Endothelial cell of umbilical vein (primary cell): ENCODE measurements around the gene HTATSF1. TPM values are rescaled to one million over a fixed set of nuclear protein-coding genes. Genes with fewer than 3 reads are reported as not detected.

Source experiments
- BruUV-seq: library from RNA; stranded (reverse); fragments of 400-500 nt; replicated peaks from 2 replicates; lab custom pipeline; 2021; lab: Mats Ljungman, UMichigan
- CTCF ChIA-PET: fragments of 300-600, 350-600 bp; sonication (Branson Sonifier 250); formaldehyde crosslinking; loops from one replicate; lab custom pipeline; 2021; ENCODE audit warnings: antibody characterized with exemption, inconsistent platforms; lab: Charles Lee
- POLR2A ChIA-PET: fragments of 300-600, 350-600 bp; sonication (Branson Sonifier 250); formaldehyde crosslinking; loops from one replicate; lab custom pipeline; 2021; ENCODE audit warnings: antibody characterized with exemption, inconsistent platforms; lab: Charles Lee
- DNase-seq: peaks from one replicate; pipeline ENCODE4 v3.0.0-alpha.2; 2011; ENCODE audit warnings: low read depth, low spot score
- FAIRE-seq: peaks from 2 replicates; lab custom pipeline; 2011; peaks lifted over from hg19 to GRCh38; lab: Jason Lieb, UNC
- H2AFZ ChIP-seq: 2 replicates; pipeline ENCODE4 v1.6.0; 2012; ENCODE audit warnings: low read depth, low read length, control low read depth, inconsistent platforms
- H3K27ac ChIP-seq: 2 replicates; pipeline ENCODE4 v1.5.1; 2011; ENCODE audit warnings: low read depth, mild to moderate bottlenecking, control low read depth, low read length, moderate library complexity; ENCODE audit not compliant: insufficient read depth
- H3K27me3 ChIP-seq, 2 experiments: 2 replicates each; pipeline versions ENCODE4 v1.6.0 to v1.6.1; 2011; ENCODE audit warnings: low read length in 2 of 2, mixed read lengths in 1 of 2; ENCODE audit not compliant: control insufficient read depth in 2 of 2, insufficient read depth in 2 of 2
- H3K36me3 ChIP-seq, 2 experiments: 2 replicates in 1 of 2; 3 replicates in 1 of 2; pipeline ENCODE4 v1.5.1; 2011; ENCODE audit warnings: low read length in 2 of 2, mild to moderate bottlenecking in 1 of 2, moderate library complexity in 1 of 2; ENCODE audit not compliant: control insufficient read depth in 2 of 2, insufficient read depth in 2 of 2; ENCODE audit errors: extremely low read depth in 1 of 2
- H3K4me1 ChIP-seq: 3 replicates; pipeline ENCODE4 v1.5.1; 2011; ENCODE audit warnings: mild to moderate bottlenecking, low read length; ENCODE audit not compliant: control insufficient read depth, insufficient read depth; ENCODE audit errors: extremely low read depth
- H3K4me2 ChIP-seq: 2 replicates; pipeline ENCODE4 v1.6.1; 2011; ENCODE audit warnings: low read length, control low read depth, mixed read lengths; ENCODE audit not compliant: insufficient read depth
- H3K4me3 ChIP-seq, 3 experiments: fragments of 200-600 bp in 1 of 3; sonication (generic), shearing (Covaris generic) in 1 of 3; replicated peaks in 1 of 3; 2 replicates each; pipeline ENCODE4 v1.5.1; 2011 to 2016; ENCODE audit warnings: control low read depth in 3 of 3, low read length in 3 of 3, mild to moderate bottlenecking in 2 of 3, inconsistent platforms in 1 of 3, low read depth in 1 of 3, moderate library complexity in 1 of 3; ENCODE audit not compliant: insufficient read depth in 1 of 3
- H3K79me2 ChIP-seq: 2 replicates; pipeline ENCODE4 v1.6.0; 2012; ENCODE audit warnings: low read length, inconsistent platforms; ENCODE audit not compliant: control insufficient read depth, insufficient read depth
- H3K9ac ChIP-seq: replicated peaks from 2 replicates; pipeline ENCODE3; 2011; ENCODE audit warnings: low read length, control low read depth; ENCODE audit not compliant: insufficient read depth; ENCODE audit errors: extremely low read depth
- H3K9me1 ChIP-seq: replicated peaks from 3 replicates; pipeline ENCODE4 v1.6.0; 2011; ENCODE audit warnings: mild to moderate bottlenecking, low read length; ENCODE audit not compliant: control insufficient read depth, insufficient read depth; ENCODE audit errors: extremely low read depth
- H3K9me3 ChIP-seq: replicated peaks from 2 replicates; pipeline ENCODE4 v1.5.1; 2012; ENCODE audit warnings: low read length, inconsistent platforms; ENCODE audit not compliant: control insufficient read depth, insufficient read depth
- H4K20me1 ChIP-seq: replicated peaks from 2 replicates; pipeline ENCODE3; 2011; ENCODE audit warnings: mild to moderate bottlenecking, low read length; ENCODE audit not compliant: control insufficient read depth, insufficient read depth; ENCODE audit errors: extremely low read depth
- CTCF ChIP-seq, 2 donors: IDR thresholded peaks; 1 replicate in 1 of 2; 2 replicates in 1 of 2; pipeline ENCODE4 v1.5.1; 2011; ENCODE audit warnings: low read length in 2 of 2, mild to moderate bottlenecking in 2 of 2, moderate library complexity in 2 of 2, control low read depth in 1 of 2, inconsistent platforms in 1 of 2, low read depth in 1 of 2; ENCODE audit not compliant: insufficient read depth in 1 of 2; ENCODE audit errors: extremely low read depth in 1 of 2
- EZH2 ChIP-seq: IDR thresholded peaks from 2 replicates; pipeline ENCODE4 v1.6.1; 2012; ENCODE audit warnings: borderline replicate concordance, low read depth, mild to moderate bottlenecking, moderate library complexity, low read length, inconsistent platforms; ENCODE audit not compliant: severe bottlenecking
- GATA2 ChIP-seq: IDR thresholded peaks from 2 replicates; pipeline ENCODE4 v1.7.0; 2011; ENCODE audit warnings: low read depth, mild to moderate bottlenecking, moderate library complexity, mixed read lengths, low read length; ENCODE audit not compliant: insufficient read length, insufficient read depth
- JUN ChIP-seq: IDR thresholded peaks from 2 replicates; pipeline ENCODE4 v1.6.1; 2011; ENCODE audit warnings: borderline replicate concordance, low read depth; ENCODE audit not compliant: insufficient read length, insufficient read depth
- MYC ChIP-seq: IDR thresholded peaks from one replicate; pipeline ENCODE4 v1.6.1; 2011; ENCODE audit warnings: mild to moderate bottlenecking, low read depth, low read length
- POLR2A ChIP-seq: IDR thresholded peaks from 2 replicates; pipeline ENCODE4 v1.6.1; 2012; ENCODE audit warnings: low read depth, mild to moderate bottlenecking, control low read depth, low read length
- POLR2AphosphoS5 ChIP-seq: IDR thresholded peaks from 2 replicates; pipeline ENCODE4 v1.6.1; 2012; ENCODE audit warnings: low read depth, mild to moderate bottlenecking, control low read depth, low read length, moderate library complexity; ENCODE audit not compliant: insufficient read depth
- dilution Hi-C: fragments of 300-500 bp; cut with MboI; formaldehyde crosslinking; loops from one replicate; pipeline ENCODE4 v1.15.0; 2019; ENCODE audit warnings: low sequenced_read_pairs; ENCODE audit not compliant: extremely low pct_ligation_motif_present
- intact Hi-C: fragments of 100-400 bp; cut with micrococcal nuclease; formaldehyde crosslinking; loops from one replicate; pipeline ENCODE4 v1.10.0; 2022
- polyA plus RNA-seq, 4 experiments: library from polyadenylated mRNA; depleted of rRNA in 3 of 4; stranded (reverse) in 3 of 4; unstranded in 1 of 4; fragments of >200 nt; gene quantifications; 2 replicates each; pipeline versions ENCODE4 v1.2.1 to v1.2.3, GENCODE V29; 2011 to 2012; ENCODE audit warnings: missing spikeins in 1 of 4
- total RNA-seq: library from RNA; stranded (reverse); gene quantifications from 2 replicates; pipeline ENCODE4 v1.2.3, GENCODE V29; 2021

HTATSF1 gene
- total and polyA plus RNA-seq, 2 donors (not counting 3 experiments of a cell fraction or from before 2014, with no cell fraction given) = 1.0 to 31.1 TPM

GRCh38 chrX:136519069-136519468, 21.7 kb downstream of the HTATSF1 start:
- H3K4me3 ChIP-seq = no peak overlapping the region
- ChIA-PET CTCF (no interaction called here), POLR2A (no interaction called here)
- H2AFZ ChIP-seq = no peak overlapping the region
- intact Hi-C loops = no loop called here
- TF ChIP-seq MYC (no peak), POLR2A (no peak), CTCF (IDR thresholded peaks at IDR 0.05; ENCODE audit: extremely low read depth in 1 of 2, insufficient read depth in 1 of 2, low read depth in 1 of 2, low read length in 2 of 2) (no peak), JUN (no peak)
- no peaks in the 10 kb centered on the region for H3K9me1 ChIP-seq
- H3K9me3 ChIP-seq = no peaks in the 10 kb centered on the region
- H3K27ac ChIP-seq = no peak overlapping the region
- H3K4me2 ChIP-seq = no peak overlapping the region
- H3K79me2 ChIP-seq = no peaks in the 10 kb centered on the region
- DNase-seq = no peak
- H3K9ac ChIP-seq = no peak overlapping the region
- H3K36me3 ChIP-seq = no peaks in the 10 kb centered on the region
- no peaks in the 10 kb centered on the region for H3K4me1 ChIP-seq
- FAIRE-seq = no peak
- no peaks in the 10 kb centered on the region for H4K20me1 ChIP-seq
- BruUV-seq = no TSS peak
- no peaks in the 10 kb centered on the region for H3K27me3 ChIP-seq
- dilution Hi-C loops = no loop called here

GRCh38 chrX:136523770-136524169, 26.4 kb downstream of the HTATSF1 start:
- Histone ChIP-seq H4K20me1 (no peaks in the 10 kb centered on the region), H3K27me3 (no peaks in the 10 kb centered on the region), H3K9me3 (no peaks in the 10 kb centered on the region), H3K9ac (no peak overlapping the region), H3K9me1 (no peaks in the 10 kb centered on the region), H3K4me1 (no peaks in the 10 kb centered on the region), H3K4me3 (no peak overlapping the region), H3K79me2 (no peaks in the 10 kb centered on the region), H3K4me2 (no peak overlapping the region), H3K36me3 (no peaks in the 10 kb centered on the region), H2AFZ (no peak overlapping the region), H3K27ac (no peak overlapping the region)
- DNase-seq = no peak
- FAIRE-seq = no peak
- CTCF ChIA-PET = no interaction called here
- intact Hi-C loops = no loop called here
- BruUV-seq = no TSS peak
- POLR2A ChIA-PET = no interaction called here
- dilution Hi-C loops = no loop called here
- no peak for TF ChIP-seq JUN
- no peak for TF ChIP-seq POLR2AphosphoS5
- no peak for TF ChIP-seq GATA2
- no peak for TF ChIP-seq EZH2
- TF ChIP-seq CTCF (IDR thresholded peaks at IDR 0.05; ENCODE audit: extremely low read depth in 1 of 2, insufficient read depth in 1 of 2, low read depth in 1 of 2, low read length in 2 of 2) = no peak
- no peak for TF ChIP-seq POLR2A
